AG09319 (cell line): Measurements from ENCODE around the gene LRRFIP1.
"Not testable (repeated sequence)": the region's sequence is repeated elsewhere in the genome, so short reads cannot be mapped to it uniquely, and the experiment has no call there.

Source experiments
- DNase-seq: peaks from one replicate; pipeline ENCODE4 v3.0.0-alpha.2; 2010; ENCODE audit warnings: low read depth; ENCODE audit errors: extremely low read depth
- TF ChIP-seq, protein P1 (sequence below): IDR thresholded peaks from 2 replicates; pipeline ENCODE4 v1.5.1; 2011; ENCODE audit warnings: low read depth, mild to moderate bottlenecking, inconsistent platforms, low read length, moderate library complexity

Gene LRRFIP1

DNA sequence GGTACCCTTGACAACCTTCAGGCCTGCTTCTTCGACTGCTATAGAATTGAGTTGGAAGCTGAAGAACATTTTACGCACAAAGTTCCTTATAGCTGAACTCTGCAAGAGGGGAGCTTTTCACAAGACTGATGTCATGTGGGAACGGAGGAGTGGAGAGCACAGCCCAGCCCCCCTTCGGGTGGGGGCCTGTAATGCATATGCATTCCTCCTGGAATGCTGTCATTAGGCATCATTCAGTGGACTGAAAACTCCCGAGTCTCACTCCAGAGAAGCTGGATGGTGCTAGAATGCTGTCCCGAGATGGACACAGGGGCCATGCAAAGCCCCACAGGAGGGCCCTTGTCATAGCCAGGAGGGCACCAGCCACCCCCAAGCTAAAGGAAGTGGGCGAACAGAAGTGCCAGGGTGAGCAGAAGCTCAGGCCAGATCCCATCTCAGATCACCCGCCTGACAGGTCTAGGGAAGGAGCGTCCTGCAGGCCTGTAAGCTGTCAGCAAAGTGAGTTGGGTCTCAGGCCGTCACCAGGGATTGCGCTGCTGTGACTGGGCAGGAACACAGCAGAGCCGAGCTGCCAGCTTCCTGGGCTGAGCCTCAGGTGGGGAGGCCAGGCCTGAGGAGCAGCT, 127.3 kb downstream of the LRRFIP1 start:
- no peak for DNase-seq
- TF ChIP-seq, protein P1, sequence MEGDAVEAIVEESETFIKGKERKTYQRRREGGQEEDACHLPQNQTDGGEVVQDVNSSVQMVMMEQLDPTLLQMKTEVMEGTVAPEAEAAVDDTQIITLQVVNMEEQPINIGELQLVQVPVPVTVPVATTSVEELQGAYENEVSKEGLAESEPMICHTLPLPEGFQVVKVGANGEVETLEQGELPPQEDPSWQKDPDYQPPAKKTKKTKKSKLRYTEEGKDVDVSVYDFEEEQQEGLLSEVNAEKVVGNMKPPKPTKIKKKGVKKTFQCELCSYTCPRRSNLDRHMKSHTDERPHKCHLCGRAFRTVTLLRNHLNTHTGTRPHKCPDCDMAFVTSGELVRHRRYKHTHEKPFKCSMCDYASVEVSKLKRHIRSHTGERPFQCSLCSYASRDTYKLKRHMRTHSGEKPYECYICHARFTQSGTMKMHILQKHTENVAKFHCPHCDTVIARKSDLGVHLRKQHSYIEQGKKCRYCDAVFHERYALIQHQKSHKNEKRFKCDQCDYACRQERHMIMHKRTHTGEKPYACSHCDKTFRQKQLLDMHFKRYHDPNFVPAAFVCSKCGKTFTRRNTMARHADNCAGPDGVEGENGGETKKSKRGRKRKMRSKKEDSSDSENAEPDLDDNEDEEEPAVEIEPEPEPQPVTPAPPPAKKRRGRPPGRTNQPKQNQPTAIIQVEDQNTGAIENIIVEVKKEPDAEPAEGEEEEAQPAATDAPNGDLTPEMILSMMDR: no peak

DNA sequence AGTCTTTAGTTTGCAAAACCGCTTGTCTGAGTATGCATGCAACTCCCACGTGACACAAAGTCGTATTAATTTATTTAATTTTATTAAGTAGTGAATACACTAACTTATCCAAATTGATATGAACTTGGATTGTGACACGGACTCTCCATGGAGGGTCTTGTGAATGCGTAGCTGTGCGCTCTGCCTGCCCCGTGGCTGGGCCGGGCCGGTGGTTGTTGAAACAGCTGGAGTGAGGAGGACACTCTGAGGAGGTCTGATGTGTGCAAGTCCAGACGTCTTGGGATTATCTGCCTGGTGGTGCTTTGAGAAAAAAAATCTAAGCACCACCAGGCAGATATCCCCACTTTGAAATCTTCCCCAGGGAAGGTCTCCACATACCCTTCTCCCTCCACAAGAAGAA, 130.2 kb downstream of the LRRFIP1 start:
- DNase-seq: no peak
- TF ChIP-seq, protein P1: no peak

GRCh38 chr2:237758185-237758584, 130.8 kb downstream of the LRRFIP1 start:
- no peak for DNase-seq

GRCh38 chr2:237759176-237759575, 131.8 kb downstream of the LRRFIP1 start:
- no peak for DNase-seq
- TF ChIP-seq, protein P1: no peak

More at GRCh38 chr2:237758185-237758584, 130.8 kb downstream of the LRRFIP1 start:
- TF ChIP-seq, protein P1: no peak

DNA sequence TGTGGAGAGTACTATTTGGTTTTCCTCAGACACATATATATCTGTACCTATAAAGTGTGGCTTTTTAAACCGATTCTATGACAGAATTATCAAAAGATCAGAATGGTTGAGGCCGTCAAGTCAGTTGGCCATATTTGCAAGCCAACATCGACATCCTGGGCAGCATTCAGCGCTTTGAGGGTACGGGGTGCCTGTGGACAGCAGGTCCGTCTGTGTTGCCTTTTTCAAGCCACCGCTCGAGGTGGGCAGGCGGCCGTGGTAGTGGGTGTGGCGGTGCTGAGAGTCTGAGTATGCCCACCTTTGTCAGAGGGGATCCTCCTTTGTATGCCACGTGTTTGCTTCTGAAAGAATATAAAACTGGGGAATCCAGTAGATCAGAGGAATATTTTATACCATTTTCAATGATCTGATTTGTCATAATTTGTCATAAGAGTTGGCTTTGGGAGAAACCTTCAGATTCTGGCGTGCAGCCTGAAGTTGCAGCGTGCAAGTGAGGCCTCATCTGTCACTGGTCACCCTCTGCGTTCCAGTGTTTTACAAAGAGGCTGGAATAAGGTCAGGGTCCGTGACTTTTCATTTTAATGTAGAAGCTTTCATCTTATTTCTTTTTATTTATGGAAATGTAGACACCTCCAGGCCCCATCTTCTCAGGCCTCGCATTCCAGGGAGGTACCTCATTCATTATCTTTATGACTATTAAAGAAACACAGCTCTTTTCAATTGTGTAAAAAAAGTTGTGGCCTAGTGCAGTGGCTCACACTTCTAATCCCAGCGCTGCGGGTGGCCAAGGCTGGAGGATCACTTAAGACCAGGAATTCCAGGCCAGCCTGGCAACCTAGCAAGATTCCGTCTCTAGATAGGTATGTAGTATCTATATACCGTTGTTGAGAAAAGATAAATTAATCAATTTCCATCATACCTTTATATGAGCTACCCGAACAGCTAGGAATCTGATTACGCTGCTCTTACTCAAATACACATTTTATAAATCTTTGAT, 133.4 kb downstream of the LRRFIP1 start:
- no peak for DNase-seq
- TF ChIP-seq, protein P1: no peak

- peak; percentile 11 for DNase-seq
These were observed 135.2 kb downstream of the LRRFIP1 start for GRCh38 chr2:237762291-237763182.

GRCh38 chr2:237763812-237764211, 136.4 kb downstream of the LRRFIP1 start:
- TF ChIP-seq, protein P1: no peak
- no peak for DNase-seq

GRCh38 chr2:237765122-237765521, 137.7 kb downstream of the LRRFIP1 start:
- DNase-seq: not testable (repeated sequence)
